Parathyroid adenoma (tissue), 2 donors: Measurements from ENCODE around the gene POMT2.

Experiments
- H2AFZ ChIP-seq: fragments of 300-600 bp; sonication (generic); one replicate; pipeline ENCODE4 v1.7.0; 2017; ENCODE audit warnings: antibody characterized with exemption, mild to moderate bottlenecking
- H3K27ac ChIP-seq: fragments of 300-600 bp; sonication (generic); one replicate; pipeline ENCODE4 v1.7.0; 2017
- H3K27me3 ChIP-seq: fragments of 300-600 bp; sonication (generic); one replicate; pipeline ENCODE4 v1.7.0; 2017; ENCODE audit warnings: low read length; ENCODE audit not compliant: control insufficient read depth, insufficient read depth
- H3K36me3 ChIP-seq: fragments of 300-600 bp; sonication (generic); one replicate; pipeline ENCODE4 v1.7.0; 2017; ENCODE audit warnings: low read length; ENCODE audit not compliant: control insufficient read depth, insufficient read depth
- H3K4me1 ChIP-seq: fragments of 300-600 bp; sonication (generic); one replicate; pipeline ENCODE4 v1.7.0; 2017; ENCODE audit warnings: control low read depth
- H3K4me2 ChIP-seq: fragments of 300-600 bp; sonication (generic); one replicate; pipeline ENCODE4 v1.7.0; 2017; ENCODE audit warnings: low read length
- H3K4me3 ChIP-seq: fragments of 300-600 bp; sonication (generic); one replicate; pipeline ENCODE4 v1.7.0; 2017; ENCODE audit warnings: low read depth, low read length
- H3K79me2 ChIP-seq: fragments of 300-600 bp; sonication (generic); one replicate; pipeline ENCODE4 v1.7.0; 2017; ENCODE audit warnings: control low read depth
- H3K9ac ChIP-seq: fragments of 300-600 bp; sonication (generic); one replicate; pipeline ENCODE4 v1.7.0; 2017; ENCODE audit warnings: mild to moderate bottlenecking
- H3K9me3 ChIP-seq: fragments of 300-600 bp; sonication (generic); one replicate; pipeline ENCODE4 v1.7.0; 2017; ENCODE audit warnings: low read length; ENCODE audit not compliant: control insufficient read depth
- TF ChIP-seq, protein P1 (sequence below): fragments of 300-600 bp; sonication (generic); IDR thresholded peaks from one replicate; pipeline ENCODE4 v1.7.0; 2017; ENCODE audit warnings: antibody characterized with exemption, mild to moderate bottlenecking
- donor health status: primary hyperparathyroidism.

The POMT2 gene

DNA sequence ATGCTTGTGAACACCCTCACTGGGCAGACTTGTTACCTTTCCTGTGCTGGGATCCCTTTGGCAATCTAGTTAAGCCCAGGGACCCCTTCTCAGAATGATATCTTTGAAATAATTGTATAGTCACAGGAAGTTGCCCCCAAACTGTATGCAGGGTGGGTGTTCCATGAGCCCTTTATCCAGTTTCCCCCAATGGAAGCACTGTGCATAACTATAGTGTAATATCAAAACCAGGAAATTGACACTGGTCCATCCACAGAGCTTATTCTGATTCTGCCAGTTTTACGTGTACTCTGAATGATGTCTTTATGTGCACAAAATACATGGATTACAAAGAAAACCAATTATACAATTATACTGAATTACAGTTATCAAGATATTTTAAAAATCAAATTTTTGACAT, 73.9 kb downstream of the POMT2 start:
- TF ChIP-seq, protein P1, sequence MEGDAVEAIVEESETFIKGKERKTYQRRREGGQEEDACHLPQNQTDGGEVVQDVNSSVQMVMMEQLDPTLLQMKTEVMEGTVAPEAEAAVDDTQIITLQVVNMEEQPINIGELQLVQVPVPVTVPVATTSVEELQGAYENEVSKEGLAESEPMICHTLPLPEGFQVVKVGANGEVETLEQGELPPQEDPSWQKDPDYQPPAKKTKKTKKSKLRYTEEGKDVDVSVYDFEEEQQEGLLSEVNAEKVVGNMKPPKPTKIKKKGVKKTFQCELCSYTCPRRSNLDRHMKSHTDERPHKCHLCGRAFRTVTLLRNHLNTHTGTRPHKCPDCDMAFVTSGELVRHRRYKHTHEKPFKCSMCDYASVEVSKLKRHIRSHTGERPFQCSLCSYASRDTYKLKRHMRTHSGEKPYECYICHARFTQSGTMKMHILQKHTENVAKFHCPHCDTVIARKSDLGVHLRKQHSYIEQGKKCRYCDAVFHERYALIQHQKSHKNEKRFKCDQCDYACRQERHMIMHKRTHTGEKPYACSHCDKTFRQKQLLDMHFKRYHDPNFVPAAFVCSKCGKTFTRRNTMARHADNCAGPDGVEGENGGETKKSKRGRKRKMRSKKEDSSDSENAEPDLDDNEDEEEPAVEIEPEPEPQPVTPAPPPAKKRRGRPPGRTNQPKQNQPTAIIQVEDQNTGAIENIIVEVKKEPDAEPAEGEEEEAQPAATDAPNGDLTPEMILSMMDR = no peak

DNA sequence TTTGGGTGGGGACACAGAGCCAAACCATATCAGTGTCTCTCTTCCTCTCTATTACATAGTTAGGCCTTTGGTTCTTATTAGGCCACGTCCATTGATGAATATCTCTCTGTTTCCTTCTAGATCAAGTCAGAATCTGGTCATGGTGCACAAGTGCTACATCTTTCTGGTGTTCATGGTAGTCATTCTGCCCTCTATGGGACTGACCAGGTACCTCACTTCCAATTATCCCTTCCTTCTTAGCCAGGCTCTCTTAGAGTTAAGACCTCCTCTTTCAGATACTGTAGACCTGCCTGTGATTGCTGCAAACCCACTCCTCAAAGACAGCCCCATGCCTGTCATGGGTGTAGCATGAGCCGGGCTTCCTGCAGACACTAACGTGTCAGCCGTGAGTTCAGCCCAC, 74.9 kb downstream of the POMT2 start:
- no peak overlapping the region for H3K4me3 ChIP-seq
- H3K4me2 ChIP-seq = no peak overlapping the region
- H2AFZ ChIP-seq = no peak overlapping the region
- H3K9ac ChIP-seq = no peak overlapping the region
- H3K36me3 ChIP-seq = no peaks in the 10 kb centered on the region
- no peaks in the 10 kb centered on the region for H3K9me3 ChIP-seq
- H3K27me3 ChIP-seq = no peaks in the 10 kb centered on the region
- no peak overlapping the region for H3K27ac ChIP-seq
- TF ChIP-seq, protein P1 = no peak
- H3K79me2 ChIP-seq = no peaks in the 10 kb centered on the region
- H3K4me1 ChIP-seq = no peaks in the 10 kb centered on the region

More for the DNA sequence above, 73.9 kb downstream of the POMT2 start:
- Histone ChIP-seq H3K4me1 (no peaks in the 10 kb centered on the region), H3K9me3 (no peaks in the 10 kb centered on the region), H3K27ac (no peak overlapping the region), H3K9ac (no peak overlapping the region), H2AFZ (no peak overlapping the region), H3K4me3 (no peak overlapping the region), H3K36me3 (no peaks in the 10 kb centered on the region), H3K79me2 (no peaks in the 10 kb centered on the region), H3K27me3 (no peaks in the 10 kb centered on the region), H3K4me2 (no peak overlapping the region)

DNA sequence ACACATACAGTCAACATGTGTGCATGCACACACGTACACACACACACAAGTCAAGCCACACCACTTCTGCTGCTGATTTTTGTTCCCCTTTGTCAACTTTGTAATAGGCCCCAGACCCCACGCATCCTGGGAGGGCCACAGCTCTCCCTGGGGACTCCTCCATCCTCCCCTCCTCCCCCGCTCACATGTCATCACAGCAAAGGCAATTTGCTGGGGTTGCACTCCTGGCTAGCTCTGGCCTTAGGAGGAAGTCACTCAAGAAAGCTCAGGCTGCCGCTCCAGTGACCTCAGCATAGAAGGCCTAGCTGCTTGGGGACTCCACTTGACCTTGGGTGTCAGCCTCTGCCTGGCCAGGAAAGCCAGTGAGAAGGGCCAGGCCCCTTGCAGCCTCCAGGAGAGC, 76.8 kb downstream of the POMT2 start:
- Histone ChIP-seq H3K4me1 (no peaks in the 10 kb centered on the region), H3K27ac (no peak overlapping the region), H3K4me3 (no peak overlapping the region), H3K79me2 (no peaks in the 10 kb centered on the region), H3K27me3 (no peaks in the 10 kb centered on the region), H3K9ac (no peak overlapping the region), H3K9me3 (no peaks in the 10 kb centered on the region), H3K4me2 (no peak overlapping the region), H3K36me3 (no peaks in the 10 kb centered on the region), H2AFZ (no peak overlapping the region)
- TF ChIP-seq, protein P1 = no peak

DNA sequence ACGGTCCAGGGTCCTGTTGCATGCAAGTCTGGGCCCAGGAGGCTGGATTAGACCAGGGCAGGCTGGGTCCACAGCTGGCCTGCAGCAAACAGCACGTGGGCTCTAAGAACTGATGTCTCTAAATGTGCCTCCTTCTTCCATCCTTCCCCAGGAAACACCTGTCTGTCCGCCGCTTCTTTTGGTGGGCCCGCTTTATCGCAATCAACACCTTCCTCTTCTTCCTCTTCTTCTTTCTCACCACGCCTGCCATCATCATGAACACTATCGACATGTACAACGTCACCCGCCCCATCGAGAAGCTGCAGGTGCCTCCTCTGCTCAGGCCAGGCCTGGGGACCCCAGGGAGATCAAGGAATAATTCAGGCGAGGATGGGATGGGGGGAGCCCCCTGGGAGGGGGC, 77.9 kb downstream of the POMT2 start:
- Histone ChIP-seq H3K27ac (no peak overlapping the region), H3K9me3 (no peaks in the 10 kb centered on the region), H3K79me2 (no peaks in the 10 kb centered on the region), H3K4me1 (no peaks in the 10 kb centered on the region), H3K4me3 (no peak overlapping the region), H2AFZ (no peak overlapping the region), H3K36me3 (no peaks in the 10 kb centered on the region), H3K27me3 (no peaks in the 10 kb centered on the region), H3K4me2 (no peak overlapping the region), H3K9ac (no peak overlapping the region)
- TF ChIP-seq, protein P1 = no peak

DNA sequence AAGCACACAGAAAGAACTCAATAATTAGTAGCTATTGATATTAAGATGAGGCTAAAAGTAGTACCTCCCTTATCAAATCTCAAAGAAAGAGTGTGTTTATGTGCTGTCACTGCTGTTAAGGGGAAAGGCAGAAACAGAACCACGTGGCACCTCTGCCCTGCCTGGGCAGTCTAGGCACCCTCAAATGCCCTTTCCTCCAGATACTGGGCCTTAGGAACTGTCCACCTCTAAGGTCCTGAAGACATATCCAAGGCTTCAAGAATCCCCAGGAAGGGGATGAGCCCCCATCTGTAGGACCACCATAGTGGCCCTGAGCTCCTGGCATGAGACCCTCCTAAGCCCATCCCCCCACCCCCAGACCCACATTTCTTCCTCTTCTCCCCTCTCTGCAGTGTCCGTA, 78.7 kb downstream of the POMT2 start:
- Histone ChIP-seq H2AFZ (no peak overlapping the region), H3K27me3 (no peaks in the 10 kb centered on the region), H3K9me3 (no peaks in the 10 kb centered on the region), H3K4me2 (no peak overlapping the region), H3K4me1 (no peaks in the 10 kb centered on the region), H3K9ac (no peak overlapping the region), H3K27ac (no peak overlapping the region), H3K36me3 (no peaks in the 10 kb centered on the region), H3K4me3 (no peak overlapping the region), H3K79me2 (no peaks in the 10 kb centered on the region)
- TF ChIP-seq, protein P1 = no peak
